Neural cell (in vitro differentiated cells): ENCODE data around the gene UBE2V1. TPM values are rescaled to one million over a fixed set of nuclear protein-coding genes. Genes with fewer than 3 reads are reported as not detected.

ENCODE experiments used
- H2AFZ ChIP-seq: fragments of 200-600, 300-800 bp; sonication (generic), shearing (Covaris generic); 2 replicates; pipeline ENCODE4 v1.6.0; 2014; ENCODE audit warnings: low read depth, mild to moderate bottlenecking, antibody characterized with exemption, low read length, moderate library complexity
- H3F3A ChIP-seq: fragments of 200-600 bp; shearing (Covaris generic); 2 replicates; pipeline ENCODE4 v1.6.1; 2016; ENCODE audit warnings: mild to moderate bottlenecking, moderate library complexity, mixed read lengths, antibody characterized with exemption, low read length; ENCODE audit not compliant: insufficient read depth, poor library complexity, severe bottlenecking
- H3K27ac ChIP-seq: fragments of 200-600, 300-800 bp; sonication (generic), shearing (Covaris generic); 2 replicates; pipeline ENCODE4 v1.5.1; 2014; ENCODE audit warnings: mild to moderate bottlenecking, low read length, moderate library complexity
- H3K27me3 ChIP-seq: fragments of 300-800, 200-600 bp; sonication (generic), shearing (Covaris generic); 2 replicates; pipeline ENCODE4 v1.6.0; 2014; ENCODE audit warnings: mild to moderate bottlenecking, low read depth, low read length, moderate library complexity; ENCODE audit not compliant: insufficient read depth
- H3K36me3 ChIP-seq: fragments of 300-800, 200-600 bp; sonication (generic), shearing (Covaris generic); 2 replicates; pipeline ENCODE4 v1.5.1; 2014; ENCODE audit warnings: mild to moderate bottlenecking, antibody characterized with exemption, low read length, moderate library complexity; ENCODE audit not compliant: insufficient read depth
- H3K4me2 ChIP-seq: fragments of 300-800, 200-600 bp; sonication (generic), shearing (Covaris generic); 2 replicates; pipeline ENCODE4 v1.6.0; 2014; ENCODE audit warnings: mild to moderate bottlenecking, low read length
- H3K4me3 ChIP-seq: fragments of 300-800, 200-600 bp; sonication (generic), shearing (Covaris generic); 2 replicates; pipeline ENCODE4 v1.5.1; 2014; ENCODE audit warnings: mild to moderate bottlenecking, low read length, moderate library complexity
- H3K79me2 ChIP-seq: fragments of 200-600 bp; shearing (Covaris generic); replicated peaks from 2 replicates; pipeline ENCODE4 v1.6.0; 2014; ENCODE audit warnings: mild to moderate bottlenecking, low read length, moderate library complexity; ENCODE audit not compliant: insufficient read depth
- H3K9ac ChIP-seq: fragments of 300-800, 200-600 bp; sonication (generic), shearing (Covaris generic); 2 replicates; pipeline ENCODE4 v1.6.1; 2016; ENCODE audit warnings: mild to moderate bottlenecking, low read length, mixed read lengths
- H3K9me2 ChIP-seq: fragments of 200-600 bp; shearing (Covaris generic); 2 replicates; pipeline ENCODE4 v1.6.1; 2016; ENCODE audit warnings: mild to moderate bottlenecking, low read length, mixed read lengths; ENCODE audit not compliant: insufficient read depth
- H3K9me3 ChIP-seq: fragments of 200-600, 300-800 bp; sonication (generic), shearing (Covaris generic); 2 replicates; pipeline ENCODE4 v1.6.1; 2016; ENCODE audit warnings: mild to moderate bottlenecking, mixed run types, low read length, moderate library complexity, mixed read lengths
- H4K20me1 ChIP-seq: fragments of 200-600 bp; shearing (Covaris generic); 2 replicates; pipeline ENCODE4 v1.6.1; 2016; ENCODE audit warnings: mild to moderate bottlenecking, mixed run types; ENCODE audit not compliant: insufficient read depth
- EP300 ChIP-seq: fragments of 450-650 bp; conservative IDR thresholded peaks from 2 replicates; pipeline ENCODE4 v1.6.1; 2014; ENCODE audit warnings: antibody characterized with exemption, mild to moderate bottlenecking, moderate library complexity; ENCODE audit not compliant: poor library complexity, severe bottlenecking
- EZH2 ChIP-seq: fragments of 200-600, 300-800 bp; shearing (Covaris generic), sonication (generic); IDR thresholded peaks from 2 replicates; pipeline ENCODE4 v1.6.1; 2014; ENCODE audit warnings: antibody characterized with exemption, low read length, borderline replicate concordance, mild to moderate bottlenecking; ENCODE audit not compliant: insufficient read depth, poor library complexity, severe bottlenecking
- MXI1 ChIP-seq: fragments of 450-650 bp; conservative IDR thresholded peaks from 2 replicates; pipeline ENCODE4 v1.6.1; 2014; ENCODE audit warnings: antibody characterized with exemption, mild to moderate bottlenecking; ENCODE audit not compliant: poor library complexity, severe bottlenecking
- POLR2AphosphoS5 ChIP-seq: IDR thresholded peaks from 2 replicates; pipeline ENCODE4 v1.6.1; 2012
- RAD21 ChIP-seq: fragments of 450-650 bp; conservative IDR thresholded peaks from 2 replicates; pipeline ENCODE4 v1.6.1; 2014; ENCODE audit warnings: antibody characterized with exemption, mild to moderate bottlenecking, moderate library complexity
- SMC3 ChIP-seq: fragments of 450-650 bp; conservative IDR thresholded peaks from 2 replicates; pipeline ENCODE4 v1.6.1; 2014; ENCODE audit warnings: antibody characterized with exemption, mild to moderate bottlenecking, moderate library complexity; ENCODE audit not compliant: poor library complexity
- TAF1 ChIP-seq: IDR thresholded peaks from 2 replicates; pipeline ENCODE4 v1.6.1; 2012; ENCODE audit warnings: low read depth
- polyA plus RNA-seq: library from polyadenylated mRNA; depleted of rRNA; stranded (reverse); fragments of >200 nt; gene quantifications from 2 replicates; pipeline ENCODE4 v1.2.3, GENCODE V29; 2014
- TF ChIP-seq, protein P1 (sequence below): IDR thresholded peaks from 2 replicates; pipeline ENCODE4 v1.6.1; 2012; ENCODE audit warnings: borderline replicate concordance
- TF ChIP-seq, protein P2 (sequence below): fragments of 450-650 bp; IDR thresholded peaks from 2 replicates; pipeline ENCODE4 v1.5.1; 2014; ENCODE audit warnings: antibody characterized with exemption, mild to moderate bottlenecking, moderate library complexity; ENCODE audit not compliant: poor library complexity, severe bottlenecking

UBE2V1 gene
- polyA plus RNA-seq, 1 donor from 2014 or later, result 34.4 TPM

DNA sequence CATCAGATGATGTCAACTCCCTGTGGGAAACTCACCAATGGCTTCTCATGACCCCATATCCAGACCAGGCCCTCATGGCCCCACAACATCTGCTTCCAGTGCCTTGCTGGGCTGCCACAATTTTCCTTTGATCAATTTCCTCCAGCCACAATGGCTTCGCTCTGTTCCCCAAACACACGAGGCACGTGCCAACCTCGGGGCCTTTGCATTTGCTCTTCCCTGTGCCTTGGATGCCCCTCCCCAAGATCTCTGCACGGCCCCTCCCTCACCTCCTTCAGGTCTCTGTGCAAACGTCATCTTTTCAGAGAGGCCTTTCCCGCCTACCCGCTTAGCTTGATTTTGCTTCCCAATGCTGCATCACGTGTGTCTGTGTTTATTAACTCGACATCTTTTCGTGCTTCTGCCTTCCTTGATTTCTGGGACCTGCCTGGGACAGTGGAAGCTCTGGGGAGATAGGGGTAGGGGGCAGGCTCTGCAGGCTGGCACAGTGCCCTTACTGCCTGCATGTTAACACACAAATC, 27.4 kb upstream of the UBE2V1 start:
- Histone ChIP-seq H3K9ac (no peak overlapping the region), H3K4me3 (no peak overlapping the region), H3K36me3 (peaks cover 8% of the 10 kb centered on the region), H3F3A (no peaks in the 10 kb centered on the region), H3K9me2 (no peaks in the 10 kb centered on the region), H3K27ac (no peak overlapping the region), H3K79me2 (no peaks in the 10 kb centered on the region), H2AFZ (no peak overlapping the region), H3K27me3 (no peaks in the 10 kb centered on the region), H3K9me3 (no peaks in the 10 kb centered on the region), H4K20me1 (no peaks in the 10 kb centered on the region), H3K4me2 (no peak overlapping the region)
- TF ChIP-seq EP300 (no peak), SMC3 (no peak), MXI1 (no peak), RAD21 (no peak), EZH2 (no peak), TAF1 (no peak), POLR2AphosphoS5 (no peak)
- TF ChIP-seq, protein P1, sequence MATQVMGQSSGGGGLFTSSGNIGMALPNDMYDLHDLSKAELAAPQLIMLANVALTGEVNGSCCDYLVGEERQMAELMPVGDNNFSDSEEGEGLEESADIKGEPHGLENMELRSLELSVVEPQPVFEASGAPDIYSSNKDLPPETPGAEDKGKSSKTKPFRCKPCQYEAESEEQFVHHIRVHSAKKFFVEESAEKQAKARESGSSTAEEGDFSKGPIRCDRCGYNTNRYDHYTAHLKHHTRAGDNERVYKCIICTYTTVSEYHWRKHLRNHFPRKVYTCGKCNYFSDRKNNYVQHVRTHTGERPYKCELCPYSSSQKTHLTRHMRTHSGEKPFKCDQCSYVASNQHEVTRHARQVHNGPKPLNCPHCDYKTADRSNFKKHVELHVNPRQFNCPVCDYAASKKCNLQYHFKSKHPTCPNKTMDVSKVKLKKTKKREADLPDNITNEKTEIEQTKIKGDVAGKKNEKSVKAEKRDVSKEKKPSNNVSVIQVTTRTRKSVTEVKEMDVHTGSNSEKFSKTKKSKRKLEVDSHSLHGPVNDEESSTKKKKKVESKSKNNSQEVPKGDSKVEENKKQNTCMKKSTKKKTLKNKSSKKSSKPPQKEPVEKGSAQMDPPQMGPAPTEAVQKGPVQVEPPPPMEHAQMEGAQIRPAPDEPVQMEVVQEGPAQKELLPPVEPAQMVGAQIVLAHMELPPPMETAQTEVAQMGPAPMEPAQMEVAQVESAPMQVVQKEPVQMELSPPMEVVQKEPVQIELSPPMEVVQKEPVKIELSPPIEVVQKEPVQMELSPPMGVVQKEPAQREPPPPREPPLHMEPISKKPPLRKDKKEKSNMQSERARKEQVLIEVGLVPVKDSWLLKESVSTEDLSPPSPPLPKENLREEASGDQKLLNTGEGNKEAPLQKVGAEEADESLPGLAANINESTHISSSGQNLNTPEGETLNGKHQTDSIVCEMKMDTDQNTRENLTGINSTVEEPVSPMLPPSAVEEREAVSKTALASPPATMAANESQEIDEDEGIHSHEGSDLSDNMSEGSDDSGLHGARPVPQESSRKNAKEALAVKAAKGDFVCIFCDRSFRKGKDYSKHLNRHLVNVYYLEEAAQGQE, result no peak
- TF ChIP-seq, protein P2, sequence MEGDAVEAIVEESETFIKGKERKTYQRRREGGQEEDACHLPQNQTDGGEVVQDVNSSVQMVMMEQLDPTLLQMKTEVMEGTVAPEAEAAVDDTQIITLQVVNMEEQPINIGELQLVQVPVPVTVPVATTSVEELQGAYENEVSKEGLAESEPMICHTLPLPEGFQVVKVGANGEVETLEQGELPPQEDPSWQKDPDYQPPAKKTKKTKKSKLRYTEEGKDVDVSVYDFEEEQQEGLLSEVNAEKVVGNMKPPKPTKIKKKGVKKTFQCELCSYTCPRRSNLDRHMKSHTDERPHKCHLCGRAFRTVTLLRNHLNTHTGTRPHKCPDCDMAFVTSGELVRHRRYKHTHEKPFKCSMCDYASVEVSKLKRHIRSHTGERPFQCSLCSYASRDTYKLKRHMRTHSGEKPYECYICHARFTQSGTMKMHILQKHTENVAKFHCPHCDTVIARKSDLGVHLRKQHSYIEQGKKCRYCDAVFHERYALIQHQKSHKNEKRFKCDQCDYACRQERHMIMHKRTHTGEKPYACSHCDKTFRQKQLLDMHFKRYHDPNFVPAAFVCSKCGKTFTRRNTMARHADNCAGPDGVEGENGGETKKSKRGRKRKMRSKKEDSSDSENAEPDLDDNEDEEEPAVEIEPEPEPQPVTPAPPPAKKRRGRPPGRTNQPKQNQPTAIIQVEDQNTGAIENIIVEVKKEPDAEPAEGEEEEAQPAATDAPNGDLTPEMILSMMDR, result no peak

DNA sequence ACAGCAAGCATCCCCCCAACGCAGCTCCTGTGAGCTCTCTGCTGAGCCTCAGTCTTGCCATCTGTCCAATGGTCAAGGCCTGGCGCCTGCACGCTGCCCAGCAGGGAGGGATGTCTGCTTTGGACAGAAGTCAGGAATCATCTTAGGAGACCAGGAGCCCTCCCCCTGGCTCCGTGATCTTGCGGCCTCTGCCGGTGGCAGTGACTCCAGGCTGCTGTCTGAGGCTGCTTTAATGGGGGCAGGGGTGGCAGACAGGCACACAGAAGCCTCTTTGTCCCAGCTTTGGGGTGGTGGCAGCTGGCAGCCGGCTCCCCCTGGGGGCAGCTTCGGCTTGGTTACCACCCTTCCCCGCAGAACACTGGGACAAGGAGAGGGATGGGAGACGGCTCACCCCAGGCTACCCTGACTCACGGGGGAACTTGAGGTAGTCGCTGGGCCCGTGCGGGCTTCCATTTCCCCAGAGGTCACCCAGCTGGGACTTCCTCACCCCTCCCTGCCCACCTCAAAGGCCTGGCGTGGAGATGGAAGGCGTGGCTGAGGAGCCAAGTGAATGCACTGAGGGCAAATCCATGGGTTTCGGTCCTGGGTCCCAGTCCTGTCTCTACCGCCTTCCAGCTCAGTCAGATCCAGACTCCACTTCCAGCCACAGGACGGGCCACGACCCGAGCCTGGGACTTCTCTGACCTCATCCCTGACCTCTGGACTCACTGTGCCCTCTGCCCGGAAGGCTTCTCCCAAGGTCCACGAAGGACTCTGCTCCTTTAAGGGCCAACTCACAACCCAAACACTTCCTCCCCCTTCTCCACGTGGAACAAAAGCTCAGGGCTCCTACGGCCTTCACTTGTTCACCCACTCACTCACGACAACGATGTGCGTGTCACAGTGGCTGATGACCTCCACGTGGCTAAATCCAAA, 25.8 kb upstream of the UBE2V1 start:
- H3K4me3 ChIP-seq, result no peak overlapping the region
- H3K9me2 ChIP-seq, result no peaks in the 10 kb centered on the region
- no peak overlapping the region for H3K4me2 ChIP-seq
- no peak overlapping the region for H3K9ac ChIP-seq
- H4K20me1 ChIP-seq, result no peaks in the 10 kb centered on the region
- H3K36me3 ChIP-seq, result peaks cover 8% of the 10 kb centered on the region
- H2AFZ ChIP-seq, result no peak overlapping the region
- no peaks in the 10 kb centered on the region for H3K79me2 ChIP-seq
- no peaks in the 10 kb centered on the region for H3K9me3 ChIP-seq
- H3K27me3 ChIP-seq, result no peaks in the 10 kb centered on the region
- H3K27ac ChIP-seq, result no peak overlapping the region
- H3F3A ChIP-seq, result no peaks in the 10 kb centered on the region
- no peak for TF ChIP-seq EP300
- no peak for TF ChIP-seq TAF1
- TF ChIP-seq MXI1, result no peak
